IMR-90 (cell line): Measurements from ENCODE around the gene ALDH8A1.

ENCODE experiments used
- FOS ChIP-seq: fragments of 150-350 bp; IDR thresholded peaks from 2 replicates; pipeline ENCODE4 v1.6.1; 2016; ENCODE audit warnings: low read depth, low read length
- MAFK ChIP-seq: IDR thresholded peaks from 2 replicates; pipeline ENCODE4 v1.6.1; 2012; ENCODE audit warnings: low read depth, low read length, improper control_type of control experiment
- RFX5 ChIP-seq: IDR thresholded peaks from 2 replicates; pipeline ENCODE4 v1.8.0; 2012; ENCODE audit warnings: low read depth, mild to moderate bottlenecking, low read length, moderate library complexity
- TF ChIP-seq, protein P1 (sequence below): fragments of 150-350 bp; IDR thresholded peaks from 2 replicates; pipeline ENCODE4 v1.6.1; 2016; ENCODE audit warnings: low read depth, mild to moderate bottlenecking, low read length, moderate library complexity, borderline replicate concordance
- TF ChIP-seq, protein P2 (sequence below): conservative IDR thresholded peaks from 2 replicates; pipeline ENCODE4 v1.5.1; 2012; ENCODE audit warnings: mild to moderate bottlenecking, low read depth, low read length, improper control_type of control experiment

DNA sequence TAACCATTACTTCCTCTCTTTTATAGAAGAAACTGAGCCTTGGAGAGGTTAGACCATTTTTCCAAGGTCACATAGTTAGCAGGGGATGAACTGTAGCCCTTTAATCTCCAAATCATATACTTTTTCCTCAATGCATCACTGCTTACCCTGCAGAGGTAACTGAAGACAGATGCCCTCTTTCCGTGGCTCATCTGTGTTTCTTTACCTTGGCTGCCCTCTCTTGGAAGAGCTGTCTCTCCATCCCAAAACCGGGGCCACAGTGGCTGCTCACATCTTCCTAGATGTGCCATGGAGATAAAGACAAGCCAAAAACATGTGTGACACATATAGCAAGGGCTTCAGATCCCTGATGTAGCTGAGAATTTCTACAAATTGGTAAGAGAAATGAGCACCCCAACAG, 581 bp upstream of the ALDH8A1 start:
- TF ChIP-seq, protein P1, sequence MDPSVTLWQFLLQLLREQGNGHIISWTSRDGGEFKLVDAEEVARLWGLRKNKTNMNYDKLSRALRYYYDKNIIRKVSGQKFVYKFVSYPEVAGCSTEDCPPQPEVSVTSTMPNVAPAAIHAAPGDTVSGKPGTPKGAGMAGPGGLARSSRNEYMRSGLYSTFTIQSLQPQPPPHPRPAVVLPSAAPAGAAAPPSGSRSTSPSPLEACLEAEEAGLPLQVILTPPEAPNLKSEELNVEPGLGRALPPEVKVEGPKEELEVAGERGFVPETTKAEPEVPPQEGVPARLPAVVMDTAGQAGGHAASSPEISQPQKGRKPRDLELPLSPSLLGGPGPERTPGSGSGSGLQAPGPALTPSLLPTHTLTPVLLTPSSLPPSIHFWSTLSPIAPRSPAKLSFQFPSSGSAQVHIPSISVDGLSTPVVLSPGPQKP, result no peak
- TF ChIP-seq, protein P2, sequence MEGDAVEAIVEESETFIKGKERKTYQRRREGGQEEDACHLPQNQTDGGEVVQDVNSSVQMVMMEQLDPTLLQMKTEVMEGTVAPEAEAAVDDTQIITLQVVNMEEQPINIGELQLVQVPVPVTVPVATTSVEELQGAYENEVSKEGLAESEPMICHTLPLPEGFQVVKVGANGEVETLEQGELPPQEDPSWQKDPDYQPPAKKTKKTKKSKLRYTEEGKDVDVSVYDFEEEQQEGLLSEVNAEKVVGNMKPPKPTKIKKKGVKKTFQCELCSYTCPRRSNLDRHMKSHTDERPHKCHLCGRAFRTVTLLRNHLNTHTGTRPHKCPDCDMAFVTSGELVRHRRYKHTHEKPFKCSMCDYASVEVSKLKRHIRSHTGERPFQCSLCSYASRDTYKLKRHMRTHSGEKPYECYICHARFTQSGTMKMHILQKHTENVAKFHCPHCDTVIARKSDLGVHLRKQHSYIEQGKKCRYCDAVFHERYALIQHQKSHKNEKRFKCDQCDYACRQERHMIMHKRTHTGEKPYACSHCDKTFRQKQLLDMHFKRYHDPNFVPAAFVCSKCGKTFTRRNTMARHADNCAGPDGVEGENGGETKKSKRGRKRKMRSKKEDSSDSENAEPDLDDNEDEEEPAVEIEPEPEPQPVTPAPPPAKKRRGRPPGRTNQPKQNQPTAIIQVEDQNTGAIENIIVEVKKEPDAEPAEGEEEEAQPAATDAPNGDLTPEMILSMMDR, result no peak
- TF ChIP-seq RFX5 (no peak), MAFK (no peak), FOS (no peak)
